Fibroblast of pulmonary artery (primary cell): ENCODE data around the gene REG4.
"Not testable (repeated sequence)": the region's sequence is repeated elsewhere in the genome, so short reads cannot be mapped to it uniquely, and the experiment has no call there.

Experiments used
- DNase-seq: peaks from one replicate; pipeline ENCODE4 v3.0.0-alpha.2; 2010; ENCODE audit warnings: low read depth
- H3K4me3 ChIP-seq: replicated peaks from 2 replicates; pipeline ENCODE4 v1.5.1; 2011; ENCODE audit warnings: low read depth, mild to moderate bottlenecking, control low read depth, low read length, moderate library complexity
- CTCF ChIP-seq: IDR thresholded peaks from 2 replicates; pipeline ENCODE4 v1.5.1; 2011; ENCODE audit warnings: mild to moderate bottlenecking, control low read depth, low read length, inconsistent platforms; ENCODE audit errors: missing control alignments

REG4 gene

DNA sequence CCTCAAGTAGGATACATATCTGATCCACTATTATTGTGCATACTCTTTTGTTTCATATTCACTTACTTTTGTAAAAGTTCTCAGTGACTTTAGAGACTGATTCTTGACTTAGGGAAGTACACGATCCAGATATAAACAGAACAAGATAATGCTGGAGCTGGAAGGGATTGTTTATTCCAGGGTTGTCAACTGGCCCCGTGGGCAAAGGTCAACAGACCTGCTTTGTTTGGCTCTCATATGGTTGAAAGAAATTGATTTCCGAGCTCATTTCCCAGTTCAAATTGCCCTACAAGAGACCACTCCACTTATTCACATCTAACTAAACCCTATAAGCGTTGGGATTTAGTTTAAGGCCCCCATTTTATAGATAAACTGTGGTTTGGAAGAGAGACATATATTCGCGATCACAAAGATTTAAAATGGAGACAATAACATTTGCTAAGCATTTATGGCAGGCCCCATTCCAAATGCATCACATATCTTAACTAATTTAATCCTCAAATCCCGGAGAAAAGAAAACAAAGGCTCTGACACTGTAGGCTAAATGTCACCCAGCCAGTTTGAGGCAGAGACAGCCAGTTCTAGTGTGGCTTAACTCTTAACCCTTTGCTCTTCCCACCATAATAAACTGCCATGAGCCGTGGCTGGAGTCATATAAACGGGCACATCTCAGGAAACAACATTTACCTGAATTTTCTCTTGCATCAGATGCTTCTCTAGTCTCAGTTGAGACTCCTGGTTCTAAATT is 20.6 kb downstream of the REG4 start:
- no peak for TF ChIP-seq CTCF
- DNase-seq: no peak
- H3K4me3 ChIP-seq: no peak overlapping the region

- TF ChIP-seq CTCF: no peak
- DNase-seq: peak; percentile 56
These were observed 23.5 kb downstream of the REG4 start for GRCh38 chr1:119787776-119788175.

DNA sequence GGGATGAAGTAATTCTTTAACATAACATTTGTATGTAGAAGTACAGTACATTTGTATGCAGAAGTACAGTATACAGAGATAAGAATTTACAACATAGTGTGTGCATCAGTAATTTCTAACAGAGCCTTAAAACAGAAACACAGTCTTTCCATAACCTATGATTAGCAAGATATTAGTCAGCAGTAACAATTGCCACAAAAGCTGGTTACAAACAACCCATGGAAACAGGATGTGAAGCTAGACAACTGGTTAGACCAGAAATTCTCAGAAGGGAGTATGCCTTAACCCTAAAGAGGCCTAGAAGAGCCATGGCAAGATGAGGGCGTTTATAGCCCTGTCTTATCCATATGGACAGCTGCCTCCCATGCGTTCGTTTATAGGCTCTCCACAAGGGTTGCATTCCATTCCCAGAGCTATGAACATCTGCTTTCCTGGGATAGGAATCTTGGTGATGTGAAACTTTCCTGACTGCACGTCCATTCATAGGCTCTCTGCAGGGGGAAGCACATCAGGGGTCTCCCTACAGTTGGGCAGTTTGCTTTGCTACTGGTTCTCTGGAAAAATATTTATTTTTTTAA is 24.7 kb downstream of the REG4 start:
- not testable (repeated sequence) for DNase-seq, H3K4me3 ChIP-seq

More at GRCh38 chr1:119787776-119788175, 23.5 kb downstream of the REG4 start:
- H3K4me3 ChIP-seq: no peak overlapping the region

DNA sequence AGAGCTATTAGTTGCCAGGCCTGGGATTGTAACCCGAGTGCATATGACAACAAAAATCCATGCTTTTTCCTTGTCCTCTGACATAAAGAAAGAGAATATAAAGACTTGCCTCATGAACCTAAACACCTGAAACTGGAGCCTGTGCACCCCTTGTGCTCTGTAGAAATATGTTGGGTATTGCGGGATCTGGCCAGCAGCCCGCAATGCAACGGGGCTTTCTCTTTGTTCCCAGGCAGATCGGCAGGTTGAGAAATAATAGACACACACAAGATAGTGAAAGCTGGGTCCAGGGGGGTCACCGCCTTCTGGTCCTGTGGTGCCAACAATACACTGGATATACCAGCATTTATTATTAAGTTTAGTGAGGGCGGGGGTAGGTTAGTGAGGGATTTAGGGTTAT is 25.2 kb downstream of the REG4 start:
- not testable (repeated sequence) for H3K4me3 ChIP-seq, DNase-seq

DNA sequence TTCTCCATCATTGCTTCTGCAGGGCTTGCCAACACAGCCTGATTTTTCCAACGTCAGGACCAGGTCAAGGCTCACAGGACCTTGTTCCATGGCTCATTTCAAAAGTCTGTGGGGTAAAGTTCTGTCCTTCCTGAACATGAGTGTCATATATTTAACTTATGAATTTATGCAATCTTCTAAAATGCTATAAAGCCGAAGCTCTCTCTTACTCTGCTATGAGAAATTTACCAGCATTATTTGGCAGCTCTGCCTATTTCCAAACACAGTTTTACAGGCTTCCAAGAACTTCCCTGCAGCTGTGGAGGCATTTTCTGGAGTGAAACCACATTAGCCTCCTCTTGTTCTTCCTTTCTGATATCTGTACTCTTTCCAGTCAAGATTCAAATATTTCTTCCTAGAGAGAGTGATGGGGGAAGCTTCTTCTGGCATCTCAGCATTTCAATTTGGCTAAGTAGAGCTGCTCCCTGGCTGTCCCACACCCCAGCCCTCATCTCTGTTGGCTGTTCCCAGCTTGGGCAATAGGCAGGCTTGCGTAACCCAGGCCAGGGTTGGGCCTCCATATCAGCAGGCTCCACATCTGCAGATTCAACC is 27.0 kb downstream of the REG4 start:
- peak; percentile 76 for DNase-seq
- no peak overlapping the region for H3K4me3 ChIP-seq
- no peak for TF ChIP-seq CTCF

DNA sequence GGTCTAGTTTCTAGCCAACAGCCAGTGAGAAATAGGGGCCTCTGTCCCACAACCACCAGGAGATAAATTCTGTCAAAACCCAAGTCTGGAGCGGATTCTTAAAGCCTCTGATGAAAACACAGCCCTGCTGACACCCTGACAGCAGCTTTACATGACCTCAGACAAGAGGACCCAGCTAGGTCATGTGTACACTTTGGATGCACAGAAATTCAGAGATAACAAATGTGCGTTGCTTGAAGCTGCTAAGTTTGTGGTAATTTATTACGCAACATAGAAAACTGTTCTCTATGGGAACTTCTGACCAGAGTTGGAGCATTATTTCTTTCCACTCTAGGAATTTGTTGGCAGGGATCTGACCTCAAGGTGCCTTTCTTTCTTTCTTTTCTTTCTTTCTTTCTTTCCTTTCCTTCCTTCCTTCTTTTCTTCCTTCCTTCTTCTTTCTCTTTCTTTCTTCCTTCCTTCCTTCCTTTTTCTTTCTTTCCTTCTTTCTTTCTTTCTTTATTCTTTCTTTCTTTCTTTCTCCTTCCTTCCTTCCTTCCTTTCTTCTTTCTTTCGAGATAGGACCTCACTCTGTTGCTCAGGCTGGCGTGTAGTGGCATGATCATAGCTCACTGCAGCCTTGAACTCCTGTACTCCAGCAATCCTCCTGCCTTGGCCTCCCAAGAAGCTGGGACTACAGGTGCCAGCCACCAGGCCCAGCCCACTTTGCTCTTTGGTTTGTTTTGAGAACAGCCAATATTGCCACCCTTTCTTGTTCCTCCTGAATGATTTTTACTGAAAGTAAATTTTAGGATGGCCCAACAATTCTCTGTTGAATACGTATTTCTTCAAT is 27.7 kb downstream of the REG4 start:
- DNase-seq: peak; percentile 77
- no peak overlapping the region for H3K4me3 ChIP-seq
- no peak for TF ChIP-seq CTCF

DNA sequence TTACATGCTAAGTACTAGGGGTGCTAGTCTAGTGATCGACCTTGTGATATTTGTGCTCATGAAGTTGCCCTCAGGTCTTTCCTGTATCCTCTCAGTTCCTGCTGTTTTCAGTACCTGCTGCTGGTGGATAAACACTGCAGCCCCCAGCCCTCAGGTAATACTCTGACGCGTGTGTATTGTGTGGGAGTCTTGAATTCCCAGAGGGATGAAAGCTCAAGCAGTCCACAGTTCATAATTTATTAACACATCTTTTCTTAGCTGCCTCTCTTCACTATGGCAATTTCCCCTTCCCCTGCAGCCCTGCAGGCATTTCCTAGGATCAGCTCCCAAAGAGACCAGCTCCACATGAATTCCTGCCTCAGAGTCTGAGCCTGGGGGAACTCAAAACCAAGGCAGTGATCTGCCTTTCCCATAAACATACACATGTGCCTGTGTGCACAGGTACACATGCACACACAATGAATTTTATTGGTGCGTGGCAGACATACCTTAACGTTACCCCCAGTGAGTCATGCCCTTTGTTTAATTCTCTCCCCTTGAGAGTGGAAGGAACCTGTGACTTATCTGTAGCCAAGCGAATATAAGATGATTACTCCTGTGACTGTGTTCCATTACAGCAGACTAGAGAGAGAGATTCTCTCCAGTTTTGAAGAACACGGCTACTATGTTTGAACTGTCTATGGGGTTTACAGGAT is 28.5 kb downstream of the REG4 start:
- H3K4me3 ChIP-seq: no peak overlapping the region
- DNase-seq: no peak
- TF ChIP-seq CTCF: no peak
